Measurements from ENCODE around the gene ATG5. TPM values are rescaled to one million over a fixed set of nuclear protein-coding genes. Genes with fewer than 3 reads are reported as not detected.

The ATG5 gene
- total RNA-seq, 1 donor: 45.4 TPM

DNA sequence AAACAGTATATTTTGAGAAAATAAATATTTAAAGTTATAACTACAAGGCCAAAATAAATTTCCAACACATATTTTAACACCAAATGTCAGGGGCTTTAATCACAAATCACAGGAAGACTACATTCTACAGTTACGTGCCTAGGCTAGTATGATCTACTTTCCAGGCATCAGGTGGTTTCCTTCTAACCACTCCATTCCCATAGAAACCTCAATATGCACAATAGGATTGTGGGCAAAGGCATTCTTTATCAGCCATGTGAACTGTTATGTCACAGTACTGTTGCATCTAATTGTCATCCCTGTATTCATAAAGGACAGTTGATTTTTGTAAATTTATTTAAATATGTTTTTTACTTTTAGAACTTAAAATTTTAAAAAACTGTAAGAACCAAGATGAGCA is 32.4 kb downstream of the ATG5 start:
- H3K4me3 ChIP-seq (ENCODE audit: low read depth, low read length): no peak overlapping the region
- TF ChIP-seq, protein P1, sequence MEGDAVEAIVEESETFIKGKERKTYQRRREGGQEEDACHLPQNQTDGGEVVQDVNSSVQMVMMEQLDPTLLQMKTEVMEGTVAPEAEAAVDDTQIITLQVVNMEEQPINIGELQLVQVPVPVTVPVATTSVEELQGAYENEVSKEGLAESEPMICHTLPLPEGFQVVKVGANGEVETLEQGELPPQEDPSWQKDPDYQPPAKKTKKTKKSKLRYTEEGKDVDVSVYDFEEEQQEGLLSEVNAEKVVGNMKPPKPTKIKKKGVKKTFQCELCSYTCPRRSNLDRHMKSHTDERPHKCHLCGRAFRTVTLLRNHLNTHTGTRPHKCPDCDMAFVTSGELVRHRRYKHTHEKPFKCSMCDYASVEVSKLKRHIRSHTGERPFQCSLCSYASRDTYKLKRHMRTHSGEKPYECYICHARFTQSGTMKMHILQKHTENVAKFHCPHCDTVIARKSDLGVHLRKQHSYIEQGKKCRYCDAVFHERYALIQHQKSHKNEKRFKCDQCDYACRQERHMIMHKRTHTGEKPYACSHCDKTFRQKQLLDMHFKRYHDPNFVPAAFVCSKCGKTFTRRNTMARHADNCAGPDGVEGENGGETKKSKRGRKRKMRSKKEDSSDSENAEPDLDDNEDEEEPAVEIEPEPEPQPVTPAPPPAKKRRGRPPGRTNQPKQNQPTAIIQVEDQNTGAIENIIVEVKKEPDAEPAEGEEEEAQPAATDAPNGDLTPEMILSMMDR (IDR thresholded peaks at IDR 0.05; ENCODE audit: insufficient read depth, low read length): no peak
- no peak for DNase-seq (ENCODE audit: low read depth)

- H3K4me3 ChIP-seq (ENCODE audit: low read depth, low read length): no peak overlapping the region
- TF ChIP-seq, protein P1 (IDR thresholded peaks at IDR 0.05; ENCODE audit: insufficient read depth, low read length): no peak
- DNase-seq (ENCODE audit: low read depth): no peak
These were observed 34.6 kb downstream of the ATG5 start for GRCh38 chr6:106290954-106291353.

- no peak overlapping the region for H3K4me3 ChIP-seq (ENCODE audit: low read depth, low read length)
- no peak for DNase-seq (ENCODE audit: low read depth)
- TF ChIP-seq, protein P1 (IDR thresholded peaks at IDR 0.05; ENCODE audit: insufficient read depth, low read length): no peak
These were observed 35.5 kb downstream of the ATG5 start for GRCh38 chr6:106290032-106290431.

- no peak for DNase-seq (ENCODE audit: low read depth)
- TF ChIP-seq, protein P1 (IDR thresholded peaks at IDR 0.05; ENCODE audit: insufficient read depth, low read length): no peak
These were observed 38.3 kb downstream of the ATG5 start for GRCh38 chr6:106287215-106287614.

DNA sequence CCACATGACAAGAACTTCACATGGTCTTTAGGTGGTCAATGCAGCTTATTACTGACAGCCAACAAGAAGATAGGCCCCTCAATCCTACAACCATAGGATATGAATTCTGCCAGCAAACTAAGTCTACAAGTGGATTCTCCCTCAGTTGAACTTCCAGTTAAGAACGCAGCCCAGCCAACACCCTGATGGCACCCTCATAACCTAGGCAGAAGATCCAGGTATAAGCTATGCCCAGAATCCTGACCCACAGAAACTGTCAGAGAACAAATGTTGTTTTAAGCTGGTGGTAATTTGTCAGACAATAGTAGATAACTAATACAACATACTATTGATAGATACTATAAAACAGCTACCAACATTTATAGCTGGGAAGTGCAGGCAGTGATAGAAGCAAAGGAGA is 38.8 kb downstream of the ATG5 start:
- no peak overlapping the region for H3K4me3 ChIP-seq (ENCODE audit: low read depth, low read length)
- no peak for DNase-seq (ENCODE audit: low read depth)
- TF ChIP-seq, protein P1 (IDR thresholded peaks at IDR 0.05; ENCODE audit: insufficient read depth, low read length): no peak

More at GRCh38 chr6:106287215-106287614, 38.3 kb downstream of the ATG5 start:
- no peak overlapping the region for H3K4me3 ChIP-seq (ENCODE audit: low read depth, low read length)

GRCh38 chr6:106283481-106283880 is 42.1 kb downstream of the ATG5 start:
- no peak overlapping the region for H3K4me3 ChIP-seq (ENCODE audit: low read depth, low read length)
- TF ChIP-seq, protein P1 (IDR thresholded peaks at IDR 0.05; ENCODE audit: insufficient read depth, low read length): no peak
- no peak for DNase-seq (ENCODE audit: low read depth)

- TF ChIP-seq, protein P1 (IDR thresholded peaks at IDR 0.05; ENCODE audit: insufficient read depth, low read length): no peak
- H3K4me3 ChIP-seq (ENCODE audit: low read depth, low read length): no peak overlapping the region
- no peak for DNase-seq (ENCODE audit: low read depth)
These were observed 43.9 kb downstream of the ATG5 start for GRCh38 chr6:106281661-106282060.

Measured in fibroblast of the aortic adventitia (primary cell).